Measurements from ENCODE around the gene CROT.

The CROT gene

DNA sequence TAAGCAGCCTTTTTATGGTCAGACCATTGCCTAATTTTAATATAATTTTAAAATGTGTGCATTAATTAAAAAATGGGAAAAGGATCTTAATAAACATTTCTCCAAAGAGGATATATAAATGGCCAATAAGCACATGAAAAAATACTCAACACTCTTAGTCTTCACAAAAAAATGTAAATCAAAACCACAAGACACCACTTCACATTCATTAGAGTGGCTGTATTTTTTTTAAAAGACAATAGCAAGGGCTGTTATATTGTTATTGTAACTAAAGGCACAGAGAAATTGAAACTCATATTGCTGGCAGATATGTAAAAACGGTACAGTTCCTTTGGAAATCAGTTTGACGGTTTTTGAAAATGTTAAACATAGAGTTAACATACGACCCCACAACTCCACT lies 3.2 kb upstream of the CROT start:
- TF ChIP-seq, protein P1, sequence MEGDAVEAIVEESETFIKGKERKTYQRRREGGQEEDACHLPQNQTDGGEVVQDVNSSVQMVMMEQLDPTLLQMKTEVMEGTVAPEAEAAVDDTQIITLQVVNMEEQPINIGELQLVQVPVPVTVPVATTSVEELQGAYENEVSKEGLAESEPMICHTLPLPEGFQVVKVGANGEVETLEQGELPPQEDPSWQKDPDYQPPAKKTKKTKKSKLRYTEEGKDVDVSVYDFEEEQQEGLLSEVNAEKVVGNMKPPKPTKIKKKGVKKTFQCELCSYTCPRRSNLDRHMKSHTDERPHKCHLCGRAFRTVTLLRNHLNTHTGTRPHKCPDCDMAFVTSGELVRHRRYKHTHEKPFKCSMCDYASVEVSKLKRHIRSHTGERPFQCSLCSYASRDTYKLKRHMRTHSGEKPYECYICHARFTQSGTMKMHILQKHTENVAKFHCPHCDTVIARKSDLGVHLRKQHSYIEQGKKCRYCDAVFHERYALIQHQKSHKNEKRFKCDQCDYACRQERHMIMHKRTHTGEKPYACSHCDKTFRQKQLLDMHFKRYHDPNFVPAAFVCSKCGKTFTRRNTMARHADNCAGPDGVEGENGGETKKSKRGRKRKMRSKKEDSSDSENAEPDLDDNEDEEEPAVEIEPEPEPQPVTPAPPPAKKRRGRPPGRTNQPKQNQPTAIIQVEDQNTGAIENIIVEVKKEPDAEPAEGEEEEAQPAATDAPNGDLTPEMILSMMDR (IDR thresholded peaks at IDR 0.05; ENCODE audit: low read length, missing control alignments) = no peak
- H3K4me3 ChIP-seq (replicated peaks; ENCODE audit: low read depth, low read length) = no peak overlapping the region
- no peak for DNase-seq (ENCODE audit: low read depth)

DNA sequence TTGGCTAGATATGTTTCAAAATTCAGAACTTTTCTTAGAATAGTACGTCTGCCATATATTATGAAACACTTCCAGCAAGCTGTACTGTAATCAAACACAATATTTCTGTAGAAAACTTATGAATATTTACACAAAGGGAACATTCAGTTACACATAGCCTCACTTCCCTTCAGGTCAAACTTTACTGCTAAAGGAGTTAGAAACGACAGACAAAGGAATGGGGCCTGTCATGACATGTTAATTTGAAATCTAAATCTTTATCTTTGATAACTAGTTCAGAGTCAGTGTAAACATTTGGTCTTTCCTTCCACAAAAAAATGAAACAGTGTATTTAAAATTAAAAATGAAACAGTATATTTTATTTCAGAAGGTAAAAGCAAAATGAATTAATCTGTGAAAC lies 1.0 kb upstream of the CROT start:
- peak; percentile 6 for DNase-seq (ENCODE audit: low read depth)
- peak overlapping the region; percentile 84 for H3K4me3 ChIP-seq (replicated peaks; ENCODE audit: low read depth, low read length)
- TF ChIP-seq, protein P1 (IDR thresholded peaks at IDR 0.05; ENCODE audit: low read length, missing control alignments) = no peak

DNA sequence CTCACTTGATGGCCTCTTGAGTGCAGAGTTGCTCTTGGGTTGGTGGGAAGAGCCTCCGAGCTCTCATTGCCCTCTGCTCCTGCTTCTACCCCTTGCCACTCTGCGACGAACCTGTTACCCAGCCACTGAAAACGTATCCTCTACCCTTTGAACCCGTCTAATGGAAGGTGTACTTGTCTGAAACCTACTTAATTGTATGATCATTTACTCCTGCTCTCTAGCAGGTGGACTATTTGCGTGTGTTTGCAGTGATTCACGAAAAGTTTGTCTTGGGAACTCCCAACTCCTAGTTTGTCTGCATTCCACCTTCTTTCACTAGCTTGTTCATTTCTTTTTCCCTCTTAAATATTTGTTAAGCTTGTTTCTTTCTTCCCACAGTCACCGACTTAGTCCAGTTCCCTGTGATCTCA lies 503 bp downstream of the CROT start:
- no peak for DNase-seq (ENCODE audit: low read depth)
- TF ChIP-seq, protein P1 (IDR thresholded peaks at IDR 0.05; ENCODE audit: low read length, missing control alignments) = no peak
- H3K4me3 ChIP-seq (replicated peaks; ENCODE audit: low read depth, low read length) = peak overlapping the region; percentile 84

DNA sequence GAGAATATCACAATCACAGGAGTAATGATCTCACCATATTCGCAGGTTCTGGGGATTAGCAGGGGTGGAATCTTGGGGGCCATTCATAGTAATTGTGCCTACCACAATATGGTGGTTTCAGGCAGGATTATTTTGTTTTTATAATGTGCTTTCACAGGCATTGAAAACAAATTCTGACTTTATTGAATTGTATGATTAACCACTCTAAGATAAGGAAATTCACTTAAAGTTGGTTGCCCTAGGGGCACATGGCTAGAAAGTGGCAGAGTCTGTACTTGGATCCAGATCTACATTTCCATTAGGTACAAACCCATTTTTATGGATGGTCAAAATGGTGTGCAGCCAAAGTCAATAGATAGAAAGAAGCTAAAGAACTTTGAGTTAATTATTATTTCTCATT lies 1.7 kb downstream of the CROT start:
- no peak for DNase-seq (ENCODE audit: low read depth)
- H3K4me3 ChIP-seq (replicated peaks; ENCODE audit: low read depth, low read length) = no peak overlapping the region
- TF ChIP-seq, protein P1 (IDR thresholded peaks at IDR 0.05; ENCODE audit: low read length, missing control alignments) = no peak

DNA sequence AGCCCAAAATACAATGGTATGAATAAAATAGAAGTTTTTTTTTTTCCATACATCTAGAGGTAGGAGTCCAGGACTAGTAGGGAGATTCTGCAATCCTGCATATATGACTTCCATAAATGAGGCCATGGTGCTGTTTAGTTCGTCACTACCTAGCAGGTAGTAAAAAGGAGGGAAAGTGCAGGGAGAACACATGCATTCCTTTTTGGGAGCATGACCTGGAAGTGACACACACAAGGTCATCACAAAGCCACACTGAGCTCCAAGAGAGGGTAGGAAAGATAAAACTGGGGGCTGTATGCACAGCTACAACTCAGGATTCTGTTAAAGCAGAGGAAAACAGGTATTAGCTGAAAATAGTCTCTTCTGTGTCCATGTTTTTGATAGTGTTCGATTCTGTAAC lies 2.2 kb downstream of the CROT start:
- DNase-seq (ENCODE audit: low read depth) = no peak
- H3K4me3 ChIP-seq (replicated peaks; ENCODE audit: low read depth, low read length) = no peak overlapping the region
- TF ChIP-seq, protein P1 (IDR thresholded peaks at IDR 0.05; ENCODE audit: low read length, missing control alignments) = no peak

DNA sequence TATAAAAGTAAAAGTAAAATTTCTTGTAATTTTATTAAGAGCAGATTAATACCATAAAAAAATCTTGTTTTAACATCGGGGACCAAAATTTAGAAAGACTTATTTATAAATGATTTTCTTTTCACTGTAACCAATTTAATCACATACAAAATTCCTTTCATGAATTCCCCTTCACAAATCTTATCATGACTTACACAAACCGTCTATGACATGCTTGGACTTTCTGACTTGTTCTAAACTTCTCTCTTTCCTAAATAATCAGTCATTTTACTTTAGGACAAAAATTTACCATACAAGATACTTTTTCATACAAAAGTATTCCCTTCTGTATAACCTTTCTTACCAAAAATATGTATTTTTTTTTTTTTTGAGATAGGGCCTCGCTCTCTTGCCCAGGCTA lies 9.3 kb downstream of the CROT start:
- peak; percentile 18 for DNase-seq (ENCODE audit: low read depth)
- TF ChIP-seq, protein P1 (IDR thresholded peaks at IDR 0.05; ENCODE audit: low read length, missing control alignments) = no peak
- no peak overlapping the region for H3K4me3 ChIP-seq (replicated peaks; ENCODE audit: low read depth, low read length)

DNA sequence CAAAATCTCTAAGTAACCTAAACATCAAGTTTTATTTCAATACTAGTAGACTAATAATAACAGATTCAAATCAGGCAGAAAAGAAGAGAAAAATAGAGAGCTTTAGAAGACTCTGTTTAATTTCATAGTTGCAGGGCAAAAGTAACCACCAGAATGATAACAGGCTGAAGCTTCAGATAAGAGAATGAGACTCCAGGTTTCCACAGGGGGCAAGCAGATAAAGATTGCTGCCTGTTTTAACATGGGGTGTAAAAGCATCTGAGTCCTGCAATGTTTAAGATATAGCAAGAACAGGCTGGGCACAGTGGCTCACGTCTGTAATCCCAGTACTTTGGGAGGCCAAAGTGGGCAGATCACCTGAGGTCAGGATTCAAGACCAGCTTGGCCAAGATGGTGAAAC lies 11.0 kb downstream of the CROT start:
- no peak for DNase-seq (ENCODE audit: low read depth)
- H3K4me3 ChIP-seq (replicated peaks; ENCODE audit: low read depth, low read length) = no peak overlapping the region
- TF ChIP-seq, protein P1 (IDR thresholded peaks at IDR 0.05; ENCODE audit: low read length, missing control alignments) = no peak

Measured in fibroblast of pulmonary artery (primary cell).